Jurkat, Clone E6-1 (cell line): ENCODE results near the gene LILRA1.
"Not testable (repeated sequence)": the region's sequence is repeated elsewhere in the genome, so short reads cannot be mapped to it uniquely, and the experiment has no call there.

Source experiments
- DNase-seq: peaks from one replicate; pipeline ENCODE4 v3.0.0-alpha.2; 2011; ENCODE audit warnings: low read depth, low spot score
- H3K4me3 ChIP-seq: 2 replicates; pipeline ENCODE4 v1.5.1; 2011; ENCODE audit warnings: mild to moderate bottlenecking, low read length, control low read depth, moderate library complexity

The LILRA1 gene

DNA sequence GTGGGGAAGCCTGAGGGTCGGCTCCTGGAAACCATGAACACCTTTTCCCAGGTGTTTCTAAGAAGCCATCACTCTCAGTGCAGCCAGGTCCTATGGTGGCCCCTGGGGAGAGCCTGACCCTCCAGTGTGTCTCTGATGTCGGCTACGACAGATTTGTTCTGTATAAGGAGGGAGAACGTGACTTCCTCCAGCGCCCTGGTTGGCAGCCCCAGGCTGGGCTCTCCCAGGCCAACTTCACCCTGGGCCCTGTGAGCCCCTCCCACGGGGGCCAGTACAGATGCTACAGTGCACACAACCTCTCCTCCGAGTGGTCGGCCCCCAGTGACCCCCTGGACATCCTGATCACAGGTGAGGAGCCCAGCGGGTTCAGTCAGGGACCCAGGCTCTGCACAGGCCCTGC, 18.2 kb upstream of the LILRA1 start:
- not testable (repeated sequence) for H3K4me3 ChIP-seq, DNase-seq

DNA sequence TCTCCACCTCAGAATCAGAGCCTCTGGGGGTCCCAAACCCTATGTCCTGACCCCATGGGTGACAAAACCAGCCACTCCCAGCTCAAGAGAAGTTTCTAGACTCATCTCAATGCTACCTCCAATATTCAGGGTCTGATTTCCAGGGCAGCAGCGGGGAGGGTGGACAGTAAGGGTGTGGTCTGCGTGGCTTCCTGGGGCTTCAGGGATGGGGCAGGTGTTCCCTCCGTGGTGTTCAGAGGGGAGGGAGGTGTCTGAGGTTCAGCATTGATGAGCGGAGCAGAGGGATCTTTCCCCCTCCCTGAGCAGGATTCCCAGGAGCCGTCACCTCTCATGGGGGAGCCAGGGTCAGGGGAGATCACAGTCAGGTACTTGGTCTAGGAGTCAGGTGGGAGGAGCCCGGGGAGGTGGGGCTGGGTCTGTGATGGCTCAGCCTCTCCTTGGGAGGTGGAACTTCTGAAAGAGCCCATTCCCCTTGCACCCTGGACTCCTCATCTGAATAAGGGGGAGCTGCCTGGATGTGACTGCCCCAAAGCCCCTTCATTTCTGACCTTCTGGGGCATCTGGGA, 16.9 kb upstream of the LILRA1 start:
- no peak for DNase-seq
- H3K4me3 ChIP-seq: no peak overlapping the region

DNA sequence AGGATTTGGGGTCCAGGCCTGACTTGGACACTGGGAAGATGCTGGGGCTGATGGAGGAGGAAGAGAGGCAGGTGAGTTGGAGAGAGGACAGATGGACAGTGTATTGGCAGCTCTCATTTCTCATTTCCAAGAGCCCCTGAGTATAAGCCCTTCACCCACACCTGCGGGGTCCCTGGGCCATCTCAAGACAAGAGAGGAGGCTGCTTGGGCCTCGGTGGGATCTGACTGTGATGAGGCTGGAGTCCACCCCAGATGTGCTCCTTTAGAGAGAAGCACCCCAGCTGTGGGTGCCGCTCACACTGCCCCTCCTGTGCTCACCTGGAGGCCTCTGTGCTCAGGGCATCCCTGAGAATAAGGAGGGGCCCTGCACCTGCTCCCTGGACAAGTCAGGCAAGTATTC, 16.1 kb upstream of the LILRA1 start:
- no peak for DNase-seq
- H3K4me3 ChIP-seq: no peak overlapping the region

DNA sequence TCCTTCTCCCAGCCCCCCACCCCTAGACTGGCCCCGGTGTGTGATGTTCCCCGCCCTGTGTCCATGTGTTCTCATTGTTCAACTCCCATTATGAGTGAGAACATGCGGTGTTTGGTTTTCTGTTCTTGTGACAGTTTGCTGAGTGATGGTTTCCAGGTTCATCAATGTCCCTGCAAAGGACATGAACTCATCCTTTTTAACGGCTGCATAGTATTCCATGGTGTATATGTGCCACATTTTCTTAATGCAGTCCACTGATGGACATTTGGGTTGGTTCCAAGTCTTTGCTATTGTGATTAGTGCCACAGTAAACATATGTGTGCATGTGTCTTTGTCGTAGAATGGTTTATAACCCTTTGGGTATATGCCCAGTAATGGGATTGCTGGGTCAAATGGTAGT, 15.2 kb upstream of the LILRA1 start:
- not testable (repeated sequence) for DNase-seq, H3K4me3 ChIP-seq

DNA sequence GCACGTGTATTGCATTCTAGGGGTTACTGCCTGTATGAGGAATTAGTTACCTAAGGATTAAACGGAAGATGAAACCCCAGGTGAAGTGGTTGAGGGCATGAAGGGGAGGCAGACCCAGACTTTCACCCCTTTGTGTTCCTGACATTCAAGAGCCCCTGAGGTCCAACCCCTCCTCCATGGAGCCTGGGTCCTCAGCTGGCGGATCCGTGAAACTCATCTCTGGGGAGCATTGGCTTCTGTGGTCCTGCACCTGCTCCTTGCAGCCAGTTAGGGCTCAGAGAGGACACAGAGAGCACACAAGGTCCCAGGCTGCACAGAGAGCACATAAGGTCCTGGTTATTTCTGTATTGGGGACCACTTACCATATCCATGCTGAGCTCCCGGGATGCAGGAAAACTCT, 7.0 kb upstream of the LILRA1 start:
- no peak overlapping the region for H3K4me3 ChIP-seq
- DNase-seq: no peak

DNA sequence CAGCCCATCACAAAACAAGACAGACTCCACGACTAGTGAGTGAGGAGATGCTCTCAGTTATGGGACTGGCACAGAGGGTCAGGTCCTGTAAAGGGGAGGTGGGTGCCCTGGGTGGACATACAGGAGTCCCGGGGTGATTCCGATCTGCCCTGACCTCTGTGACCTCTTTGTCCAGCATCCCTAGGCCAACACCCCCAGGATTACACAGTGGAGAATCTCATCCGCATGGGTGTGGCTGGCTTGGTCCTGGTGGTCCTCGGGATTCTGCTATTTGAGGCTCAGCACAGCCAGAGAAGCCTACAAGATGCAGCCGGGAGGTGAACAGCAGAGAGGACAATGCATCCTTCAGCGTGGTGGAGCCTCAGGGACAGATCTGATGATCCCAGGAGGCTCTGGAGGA, 6.4 kb upstream of the LILRA1 start:
- no peak overlapping the region for H3K4me3 ChIP-seq
- DNase-seq: no peak

DNA sequence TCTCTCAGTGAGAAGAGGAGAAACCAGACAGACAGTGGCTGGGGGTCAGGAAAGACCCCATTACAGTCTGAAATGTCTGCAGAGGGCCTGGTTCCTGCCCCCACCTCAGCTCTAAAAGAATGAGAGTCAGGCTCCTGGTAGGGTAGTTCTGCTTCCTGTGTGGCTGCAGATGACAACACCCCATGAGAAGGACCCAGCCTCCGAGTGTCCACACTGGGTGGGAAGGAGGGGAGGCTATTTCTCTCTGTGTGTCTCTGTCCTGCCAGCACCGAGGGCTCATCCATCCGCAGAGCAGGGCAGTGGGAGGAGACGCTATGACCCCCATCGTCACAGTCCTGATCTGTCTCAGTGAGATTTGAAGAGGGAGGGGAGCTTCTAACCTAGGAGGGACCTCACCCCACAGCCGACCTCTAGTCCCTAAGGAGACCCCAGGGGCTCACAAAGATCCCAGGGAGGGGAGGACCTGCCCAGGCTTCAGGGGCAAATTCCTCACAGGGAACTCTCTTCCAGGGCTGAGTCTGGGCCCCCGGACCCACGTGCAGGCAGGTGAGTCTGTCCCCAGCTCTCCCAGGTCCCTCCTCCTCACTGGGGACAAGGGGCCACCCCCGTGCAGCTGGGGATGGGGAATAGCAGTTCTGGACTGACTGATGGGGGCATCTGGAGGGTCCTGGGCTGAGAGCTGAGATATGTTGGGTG, 647 bp downstream of the LILRA1 start:
- H3K4me3 ChIP-seq, DNase-seq: not testable (repeated sequence)

DNA sequence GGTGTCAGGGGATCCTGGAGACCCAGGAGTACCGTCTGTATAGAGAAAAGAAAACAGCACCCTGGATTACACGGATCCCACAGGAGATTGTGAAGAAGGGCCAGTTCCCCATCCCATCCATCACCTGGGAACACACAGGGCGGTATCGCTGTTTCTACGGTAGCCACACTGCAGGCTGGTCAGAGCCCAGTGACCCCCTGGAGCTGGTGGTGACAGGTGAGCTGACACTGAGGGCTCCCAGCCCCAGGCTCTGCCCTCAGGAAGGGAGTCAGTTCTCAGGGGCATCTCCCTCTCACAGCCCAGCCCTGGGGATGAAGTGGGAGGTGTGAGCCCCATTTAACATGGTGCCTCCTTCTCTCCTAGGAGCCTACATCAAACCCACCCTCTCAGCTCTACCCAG, 1.3 kb downstream of the LILRA1 start:
- no peak for DNase-seq
- H3K4me3 ChIP-seq: no peak overlapping the region

DNA sequence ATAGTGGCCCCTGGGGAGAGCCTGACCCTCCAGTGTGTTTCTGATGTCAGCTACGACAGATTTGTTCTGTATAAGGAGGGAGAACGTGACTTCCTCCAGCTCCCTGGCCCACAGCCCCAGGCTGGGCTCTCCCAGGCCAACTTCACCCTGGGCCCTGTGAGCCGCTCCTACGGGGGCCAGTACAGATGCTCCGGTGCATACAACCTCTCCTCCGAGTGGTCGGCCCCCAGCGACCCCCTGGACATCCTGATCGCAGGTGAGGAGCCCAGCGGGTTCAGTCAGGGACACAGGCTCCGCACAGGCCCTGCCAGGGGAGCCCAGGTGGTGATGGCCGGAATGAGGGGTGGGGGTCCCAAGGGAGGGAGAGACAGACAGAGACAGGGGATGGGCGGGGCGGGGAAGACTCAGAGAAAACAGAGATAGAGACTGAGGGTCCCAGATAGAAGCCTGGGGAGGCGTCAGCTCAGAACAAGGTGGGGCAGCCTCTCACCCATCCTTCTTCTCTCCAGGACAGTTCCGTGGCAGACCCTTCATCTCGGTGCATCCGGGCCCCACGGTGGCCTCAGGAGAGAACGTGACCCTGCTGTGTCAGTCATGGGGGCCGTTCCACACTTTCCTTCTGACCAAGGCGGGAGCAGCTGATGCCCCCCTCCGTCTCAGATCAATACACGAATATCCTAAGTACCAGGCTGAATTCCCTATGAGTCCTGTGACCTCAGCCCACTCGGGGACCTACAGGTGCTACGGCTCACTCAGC, 2.4 kb downstream of the LILRA1 start:
- DNase-seq, H3K4me3 ChIP-seq: not testable (repeated sequence)

DNA sequence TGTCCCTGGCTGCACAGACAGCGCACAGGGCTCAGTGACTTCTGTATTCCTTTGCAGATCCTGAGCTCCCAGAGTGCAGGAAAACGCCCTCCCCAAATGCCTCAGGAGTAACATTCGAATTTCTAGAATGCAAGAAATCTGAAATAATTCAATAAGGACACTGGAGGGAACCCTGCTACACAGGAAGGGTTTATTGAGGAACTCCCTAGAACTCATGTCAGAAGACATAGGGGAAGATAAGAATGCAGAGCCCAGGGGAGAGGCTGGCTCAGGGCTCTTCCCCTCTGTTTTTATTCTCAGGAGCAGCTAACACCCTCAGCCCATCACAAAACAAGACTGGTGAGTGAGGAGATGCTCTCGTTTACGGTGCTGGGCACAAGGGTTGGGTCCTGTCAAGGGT, 6.8 kb downstream of the LILRA1 start:
- DNase-seq: no peak
- no peak overlapping the region for H3K4me3 ChIP-seq

DNA sequence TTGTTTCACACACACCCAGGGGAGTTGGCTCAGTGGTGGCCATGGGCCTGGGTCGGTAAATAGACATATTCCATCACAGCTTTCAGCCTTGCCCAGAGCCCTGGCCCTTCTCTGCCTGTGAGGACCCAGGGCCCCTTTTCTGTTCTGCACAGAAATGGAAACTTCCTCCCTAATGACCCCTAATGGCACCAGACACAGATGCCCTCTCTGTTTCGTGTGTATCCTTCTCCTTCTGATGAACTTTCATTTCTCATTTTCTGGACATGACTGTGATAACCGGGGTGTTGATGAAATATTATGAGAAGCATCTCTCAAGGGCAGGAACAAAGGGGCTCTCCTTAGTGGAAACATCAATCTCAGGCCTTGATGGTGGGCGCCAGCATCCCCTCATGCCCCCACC, 12.8 kb downstream of the LILRA1 start:
- H3K4me3 ChIP-seq: no peak overlapping the region
- DNase-seq: no peak

DNA sequence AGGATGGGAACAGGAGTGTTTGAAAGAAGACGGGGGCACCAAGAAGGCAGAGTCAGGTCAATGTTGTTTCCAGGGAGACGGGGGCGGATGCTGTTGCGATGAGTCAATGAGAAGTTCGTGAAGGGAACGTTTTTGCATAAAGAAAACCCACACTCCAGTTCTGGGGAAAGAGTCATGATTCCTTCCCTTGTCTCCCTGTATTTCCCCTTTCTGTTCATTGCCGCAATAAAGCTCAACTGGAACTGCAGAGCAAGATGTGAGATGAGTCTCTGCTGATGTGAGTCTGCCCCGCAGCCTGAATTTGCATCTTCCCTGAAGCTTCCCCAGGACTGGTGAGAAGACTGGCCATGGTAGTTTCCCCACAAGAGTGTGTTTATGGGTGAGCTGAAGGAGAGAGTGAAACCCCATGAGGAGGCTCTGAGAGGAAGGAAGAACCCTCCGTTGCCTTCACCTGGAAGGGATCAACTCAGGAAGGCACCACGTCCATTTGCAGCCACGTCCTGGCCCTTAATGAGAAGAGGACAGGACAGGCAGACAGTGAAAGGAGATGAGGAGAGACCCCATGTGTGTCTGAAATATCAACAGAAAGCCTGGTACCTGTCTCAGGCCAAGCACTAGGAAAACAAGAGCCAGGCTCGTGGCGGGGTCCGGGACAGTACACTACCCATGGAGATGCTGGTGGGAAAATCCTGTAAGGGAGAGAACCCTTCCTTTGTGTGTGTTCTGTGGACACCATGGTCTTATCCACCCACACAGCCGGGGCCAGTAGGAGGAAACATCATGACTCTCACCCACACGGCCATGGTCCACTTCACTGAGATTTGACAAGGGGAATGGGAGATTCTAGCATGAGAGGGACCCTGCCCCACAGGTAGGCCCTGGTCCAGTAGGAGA, 13.7 kb downstream of the LILRA1 start:
- no peak for DNase-seq
- H3K4me3 ChIP-seq: no peak overlapping the region

DNA sequence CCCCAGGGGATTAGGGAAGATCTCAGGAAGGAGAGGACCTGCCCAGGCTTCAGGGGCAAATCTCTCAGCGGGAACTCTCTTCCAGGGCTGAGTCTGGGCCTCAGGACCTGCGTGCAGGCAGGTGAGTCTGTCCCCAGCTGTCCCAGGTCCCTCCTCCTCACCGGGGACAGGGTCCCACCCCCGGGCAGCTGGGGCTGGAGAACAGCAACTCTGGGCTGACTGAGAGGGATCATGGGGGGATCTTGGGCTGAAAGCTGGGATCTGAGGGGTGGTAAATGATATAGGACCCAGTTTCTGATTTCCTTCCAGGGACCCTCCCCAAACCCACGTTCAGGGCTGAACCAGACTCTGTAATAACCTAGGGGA, 14.3 kb downstream of the LILRA1 start:
- H3K4me3 ChIP-seq: no peak overlapping the region
- DNase-seq: no peak

DNA sequence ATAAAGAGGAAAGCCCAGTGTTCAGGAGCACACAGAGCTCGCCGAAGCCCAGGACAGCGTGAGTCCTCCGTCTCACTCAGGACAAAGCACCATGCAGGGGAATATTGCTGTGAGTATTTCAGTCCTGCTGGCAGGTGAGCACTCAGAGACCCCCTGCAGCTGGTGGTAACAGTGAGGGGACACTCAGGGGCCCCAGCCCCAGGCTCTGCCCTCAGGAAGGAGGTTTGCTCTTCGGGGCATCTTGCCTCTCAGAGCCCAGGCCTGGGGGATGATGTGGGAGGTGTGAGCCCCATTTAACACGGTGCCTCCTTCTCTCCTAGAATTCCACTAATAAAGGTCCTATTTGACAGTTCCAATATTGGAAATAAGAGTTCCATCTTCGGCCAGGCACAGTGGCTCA, 14.8 kb downstream of the LILRA1 start:
- H3K4me3 ChIP-seq: no peak overlapping the region

DNA sequence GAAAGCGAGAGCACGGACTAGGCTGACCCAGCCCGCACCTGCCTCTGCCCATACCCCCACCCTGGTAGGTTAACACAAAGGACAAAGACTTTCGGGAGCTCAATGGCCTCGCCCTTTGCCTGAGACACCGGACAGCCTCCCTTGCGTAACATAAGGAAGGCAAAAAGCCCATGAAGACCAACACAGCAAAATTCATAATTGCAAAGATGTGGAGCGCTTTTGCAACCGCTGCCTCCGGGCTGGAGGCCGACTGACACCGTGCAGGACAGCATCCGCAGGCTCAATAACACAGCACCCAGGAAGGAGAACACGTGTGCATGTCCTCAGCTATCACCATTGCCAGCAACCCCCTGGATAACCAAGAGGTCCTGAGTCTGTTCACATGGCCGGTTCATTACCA, 15.4 kb downstream of the LILRA1 start:
- no peak for DNase-seq
- H3K4me3 ChIP-seq: no peak overlapping the region

More for the DNA sequence above, 14.8 kb downstream of the LILRA1 start:
- no peak for DNase-seq

DNA sequence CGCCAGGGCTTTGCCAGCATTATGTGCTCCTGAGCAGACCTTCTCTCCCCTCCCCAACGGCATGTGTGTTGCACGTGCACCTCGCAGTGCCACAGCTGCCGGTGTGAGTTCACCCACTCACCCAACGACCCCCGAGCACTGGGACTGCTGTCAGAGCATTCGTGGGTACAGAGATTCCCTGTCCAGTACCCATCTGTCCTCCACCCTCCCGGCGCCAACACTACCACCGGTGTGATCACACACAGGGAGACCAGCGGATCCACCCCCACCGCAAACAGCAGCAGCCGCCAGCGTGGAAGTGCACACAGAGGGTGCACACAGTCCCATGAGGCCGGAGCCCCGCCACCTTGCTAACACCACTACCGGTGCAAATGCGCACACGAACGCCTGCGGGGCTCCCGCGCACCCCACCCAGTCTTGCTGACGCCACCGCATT, 15.9 kb downstream of the LILRA1 start:
- DNase-seq: no peak
- no peak overlapping the region for H3K4me3 ChIP-seq

DNA sequence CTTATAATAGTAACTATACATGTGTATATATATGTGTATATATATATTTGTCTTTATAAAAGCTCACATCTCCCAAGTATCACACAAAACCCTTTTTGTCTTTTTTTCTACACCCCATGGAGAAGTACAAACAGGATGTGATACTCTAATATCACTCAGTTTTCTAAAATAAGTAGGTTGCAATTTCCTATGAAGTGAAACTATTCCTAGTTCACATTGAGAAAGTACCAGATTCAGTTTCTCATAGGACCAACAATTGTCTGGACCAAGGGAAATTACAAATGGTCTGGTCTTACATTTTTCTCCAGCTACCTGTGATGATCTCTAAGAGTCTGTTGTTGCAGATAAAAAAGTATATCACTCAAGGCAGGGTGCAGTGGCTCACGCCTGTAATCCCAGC, 19.0 kb downstream of the LILRA1 start:
- H3K4me3 ChIP-seq: no peak overlapping the region
- DNase-seq: no peak

DNA sequence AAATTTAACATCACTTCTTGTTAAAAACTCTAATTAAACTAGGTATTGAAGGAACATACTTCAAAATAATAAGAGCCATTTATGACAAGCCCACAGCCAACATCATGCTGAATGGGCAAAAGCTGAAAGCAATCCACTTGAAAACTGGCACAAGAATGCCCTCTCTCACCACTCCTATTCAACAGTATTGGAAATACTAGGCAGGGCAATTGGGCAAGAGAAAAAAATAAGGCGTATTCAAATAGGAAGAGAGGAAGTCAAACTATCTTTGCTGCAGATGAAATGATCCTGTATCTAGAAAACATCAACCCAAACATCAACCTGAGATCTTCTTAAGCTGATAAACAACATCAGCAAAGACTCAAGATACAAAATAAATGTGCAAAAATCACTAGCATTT, 21.3 kb downstream of the LILRA1 start:
- no peak for DNase-seq
- no peak overlapping the region for H3K4me3 ChIP-seq

DNA sequence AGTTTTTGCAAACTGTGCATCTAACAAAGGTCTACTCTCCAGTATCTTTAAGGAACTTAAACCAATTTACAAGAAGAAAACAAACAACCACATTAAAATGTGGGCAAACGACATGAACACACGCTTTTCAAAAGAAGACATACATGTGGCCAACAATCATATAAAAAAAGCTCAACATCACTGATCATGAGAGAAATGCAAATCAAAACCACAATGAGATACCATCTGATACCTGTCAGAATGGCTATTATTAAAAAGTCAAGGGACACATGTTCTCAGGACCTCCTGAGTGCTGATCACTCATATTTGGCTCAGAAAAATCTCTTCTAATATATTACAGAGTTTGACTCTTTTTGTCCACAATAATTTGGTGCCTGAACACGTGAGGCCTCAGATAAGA, 22.6 kb downstream of the LILRA1 start:
- no peak overlapping the region for H3K4me3 ChIP-seq
- DNase-seq: no peak
